ENCODE data around the gene EML1. TPM values are rescaled to one million over a fixed set of nuclear protein-coding genes. Genes with fewer than 3 reads are reported as not detected.

Gene EML1
- total RNA-seq, 1 experiment from 2014 or later: 9.5 TPM

DNA sequence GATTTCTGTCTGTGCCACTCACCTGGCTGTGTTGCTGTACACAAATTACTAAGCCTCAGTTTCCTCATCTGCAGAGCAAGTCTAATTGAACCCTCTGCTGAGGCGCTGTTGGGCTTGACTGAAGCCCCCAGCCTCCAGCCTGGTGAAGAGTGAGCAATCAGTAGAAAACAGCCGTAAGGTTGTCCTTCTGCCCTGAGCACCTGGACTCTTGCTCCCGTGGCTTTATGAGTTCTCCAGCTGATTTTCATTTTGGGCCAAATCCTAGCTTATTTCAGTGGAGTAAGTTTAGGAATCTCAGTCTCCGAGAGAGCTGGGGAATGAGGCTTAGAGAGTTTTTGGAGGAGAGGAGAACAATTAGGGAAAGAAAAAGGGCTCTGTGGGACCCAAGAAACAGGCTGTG lies 138.1 kb downstream of the EML1 start:
- no TSS peak for BruUV-seq (replicated peaks)
- H3K36me3 Mint-ChIP-seq (ENCODE audit: insufficient read depth, unreplicated experiment): peaks cover 6% of the 10 kb centered on the region
- intact Hi-C loops (cut with micrococcal nuclease): no loop called here
- CTCF ChIA-PET: no interaction called here
- no peaks in the 10 kb centered on the region for H3K9me3 Mint-ChIP-seq (ENCODE audit: unreplicated experiment)
- H3K27ac Mint-ChIP-seq (ENCODE audit: low read depth, unreplicated experiment): no peak overlapping the region
- DNase-seq (ENCODE audit: unreplicated experiment): no peak
- no peaks in the 10 kb centered on the region for H3K27me3 Mint-ChIP-seq (ENCODE audit: insufficient read depth, unreplicated experiment)
- H3K4me3 Mint-ChIP-seq (ENCODE audit: unreplicated experiment): no peak overlapping the region
- no peaks in the 10 kb centered on the region for H3K4me1 Mint-ChIP-seq (ENCODE audit: insufficient read depth, unreplicated experiment)
- POLR2A ChIA-PET: no interaction called here
- TF ChIP-seq, protein P1, sequence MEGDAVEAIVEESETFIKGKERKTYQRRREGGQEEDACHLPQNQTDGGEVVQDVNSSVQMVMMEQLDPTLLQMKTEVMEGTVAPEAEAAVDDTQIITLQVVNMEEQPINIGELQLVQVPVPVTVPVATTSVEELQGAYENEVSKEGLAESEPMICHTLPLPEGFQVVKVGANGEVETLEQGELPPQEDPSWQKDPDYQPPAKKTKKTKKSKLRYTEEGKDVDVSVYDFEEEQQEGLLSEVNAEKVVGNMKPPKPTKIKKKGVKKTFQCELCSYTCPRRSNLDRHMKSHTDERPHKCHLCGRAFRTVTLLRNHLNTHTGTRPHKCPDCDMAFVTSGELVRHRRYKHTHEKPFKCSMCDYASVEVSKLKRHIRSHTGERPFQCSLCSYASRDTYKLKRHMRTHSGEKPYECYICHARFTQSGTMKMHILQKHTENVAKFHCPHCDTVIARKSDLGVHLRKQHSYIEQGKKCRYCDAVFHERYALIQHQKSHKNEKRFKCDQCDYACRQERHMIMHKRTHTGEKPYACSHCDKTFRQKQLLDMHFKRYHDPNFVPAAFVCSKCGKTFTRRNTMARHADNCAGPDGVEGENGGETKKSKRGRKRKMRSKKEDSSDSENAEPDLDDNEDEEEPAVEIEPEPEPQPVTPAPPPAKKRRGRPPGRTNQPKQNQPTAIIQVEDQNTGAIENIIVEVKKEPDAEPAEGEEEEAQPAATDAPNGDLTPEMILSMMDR (IDR thresholded peaks at IDR 0.05; ENCODE audit: unreplicated experiment): no peak

DNA sequence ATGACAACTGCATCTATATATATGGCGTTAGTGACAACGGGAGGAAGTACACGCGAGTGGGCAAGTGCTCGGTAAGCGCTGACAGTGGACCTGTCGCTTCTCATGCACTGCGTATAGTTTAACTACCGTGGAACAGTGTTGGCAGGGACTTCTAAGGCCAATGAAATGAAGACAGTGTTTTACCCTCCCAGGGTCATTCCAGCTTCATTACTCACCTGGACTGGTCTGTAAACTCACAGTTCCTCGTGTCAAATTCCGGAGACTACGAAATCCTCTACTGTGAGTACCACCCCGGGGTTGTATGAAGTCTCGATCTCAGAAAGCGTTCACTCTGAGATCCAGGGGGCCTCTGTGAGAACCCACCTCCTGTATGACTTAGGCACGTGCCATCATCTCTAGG lies 142.8 kb downstream of the EML1 start:
- no peak for DNase-seq (ENCODE audit: unreplicated experiment)
- TF ChIP-seq, protein P1 (IDR thresholded peaks at IDR 0.05; ENCODE audit: unreplicated experiment): no peak
- intact Hi-C loops (cut with micrococcal nuclease): no loop called here
- Mint-ChIP-seq H3K4me1 (ENCODE audit: insufficient read depth, unreplicated experiment) (no peaks in the 10 kb centered on the region), H3K27ac (ENCODE audit: low read depth, unreplicated experiment) (no peak overlapping the region), H3K4me3 (ENCODE audit: unreplicated experiment) (no peak overlapping the region), H3K36me3 (ENCODE audit: insufficient read depth, unreplicated experiment) (no peaks in the 10 kb centered on the region), H3K9me3 (ENCODE audit: unreplicated experiment) (no peaks in the 10 kb centered on the region), H3K27me3 (ENCODE audit: insufficient read depth, unreplicated experiment) (no peaks in the 10 kb centered on the region)
- POLR2A ChIA-PET: no interaction called here
- CTCF ChIA-PET: no interaction called here
- BruUV-seq (replicated peaks): no TSS peak

DNA sequence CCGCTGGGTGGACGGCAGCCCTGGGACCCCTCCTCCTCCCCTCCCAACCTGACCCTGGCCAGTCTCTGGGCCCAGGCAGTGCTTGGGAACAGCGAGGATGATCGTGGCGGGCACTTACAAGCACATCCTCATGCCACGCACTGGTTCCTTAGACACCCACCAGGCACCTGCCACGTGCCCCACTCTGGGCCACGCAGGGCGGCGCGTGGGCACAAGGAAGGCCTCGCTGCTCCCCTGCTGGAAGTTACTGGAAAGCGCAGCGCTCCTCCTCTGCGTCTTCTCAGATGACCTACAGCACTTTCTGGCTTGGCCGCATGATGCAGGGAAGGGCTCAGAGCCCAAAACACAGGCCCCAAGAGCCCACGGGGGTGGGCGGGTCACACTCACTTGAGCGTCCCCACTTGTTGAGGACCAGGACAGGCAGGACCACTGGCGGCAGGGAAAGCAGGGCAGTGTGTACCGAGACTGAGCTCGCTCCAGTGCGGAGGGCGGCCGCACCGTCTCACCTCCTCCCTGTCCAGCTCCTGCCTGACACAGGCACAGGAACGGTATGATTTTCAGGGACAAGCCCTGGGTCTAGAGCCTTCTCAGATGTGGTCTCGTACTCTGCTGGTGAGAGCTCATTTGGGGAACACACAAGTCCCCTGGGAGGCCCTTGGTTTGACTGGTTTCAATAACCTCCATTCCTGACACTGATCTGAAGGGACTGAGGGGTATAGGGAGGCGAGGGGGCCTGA lies 143.7 kb downstream of the EML1 start:
- TF ChIP-seq, protein P1 (IDR thresholded peaks at IDR 0.05; ENCODE audit: unreplicated experiment): no peak
- no TSS peak for BruUV-seq (replicated peaks)
- no peak for DNase-seq (ENCODE audit: unreplicated experiment)
- no peak overlapping the region for H3K4me3 Mint-ChIP-seq (ENCODE audit: unreplicated experiment)
- H3K4me1 Mint-ChIP-seq (ENCODE audit: insufficient read depth, unreplicated experiment): no peaks in the 10 kb centered on the region
- POLR2A ChIA-PET: no interaction called here
- no peaks in the 10 kb centered on the region for H3K36me3 Mint-ChIP-seq (ENCODE audit: insufficient read depth, unreplicated experiment)
- no peaks in the 10 kb centered on the region for H3K9me3 Mint-ChIP-seq (ENCODE audit: unreplicated experiment)
- CTCF ChIA-PET: no interaction called here
- H3K27me3 Mint-ChIP-seq (ENCODE audit: insufficient read depth, unreplicated experiment): no peaks in the 10 kb centered on the region
- no peak overlapping the region for H3K27ac Mint-ChIP-seq (ENCODE audit: low read depth, unreplicated experiment)
- intact Hi-C loops (cut with micrococcal nuclease): no loop called here

DNA sequence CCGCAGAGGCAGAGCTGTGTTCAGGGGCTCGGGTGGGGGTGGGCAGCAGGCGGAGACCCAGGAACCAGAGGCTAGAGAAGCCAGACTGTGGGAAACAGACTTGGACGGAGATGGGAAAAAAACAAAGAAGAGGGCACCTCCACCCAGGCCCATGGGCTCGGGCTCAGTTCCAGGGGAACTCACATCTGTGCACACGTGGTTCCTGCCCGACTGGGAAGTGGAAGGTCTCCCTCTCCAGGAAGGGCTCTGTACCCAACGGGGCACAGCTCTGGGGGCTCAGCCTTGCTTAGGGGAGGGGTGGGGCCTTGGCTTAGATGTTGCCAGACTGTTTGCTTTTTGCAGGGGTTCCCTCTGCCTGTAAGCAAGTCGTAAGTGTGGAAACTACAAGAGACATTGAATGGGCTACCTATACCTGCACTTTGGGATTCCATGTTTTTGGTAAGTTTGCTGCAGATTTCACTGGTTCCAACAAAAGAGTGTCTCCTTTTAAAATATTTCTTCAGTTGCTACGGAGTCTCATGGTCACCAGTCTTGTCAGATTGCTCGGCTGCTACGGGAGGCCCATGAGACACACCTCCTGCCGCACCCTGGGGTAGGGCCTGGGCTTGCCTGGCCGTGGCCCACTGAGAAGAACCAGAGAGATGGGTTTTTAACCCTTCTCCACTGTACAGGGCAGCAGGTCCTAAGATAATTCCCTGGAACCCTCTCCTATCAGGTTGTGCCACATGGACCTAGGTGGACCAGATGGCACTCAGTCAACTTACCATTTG lies 144.4 kb downstream of the EML1 start:
- POLR2A ChIA-PET: no interaction called here
- TF ChIP-seq, protein P1 (IDR thresholded peaks at IDR 0.05; ENCODE audit: unreplicated experiment): no peak
- no peaks in the 10 kb centered on the region for H3K36me3 Mint-ChIP-seq (ENCODE audit: insufficient read depth, unreplicated experiment)
- H3K27me3 Mint-ChIP-seq (ENCODE audit: insufficient read depth, unreplicated experiment): no peaks in the 10 kb centered on the region
- no peak for DNase-seq (ENCODE audit: unreplicated experiment)
- no peak overlapping the region for H3K4me3 Mint-ChIP-seq (ENCODE audit: unreplicated experiment)
- H3K4me1 Mint-ChIP-seq (ENCODE audit: insufficient read depth, unreplicated experiment): no peaks in the 10 kb centered on the region
- no peak overlapping the region for H3K27ac Mint-ChIP-seq (ENCODE audit: low read depth, unreplicated experiment)
- H3K9me3 Mint-ChIP-seq (ENCODE audit: unreplicated experiment): no peaks in the 10 kb centered on the region
- intact Hi-C loops (cut with micrococcal nuclease): no loop called here
- CTCF ChIA-PET: interaction anchor here (0.7 to 0.8 kb wide), 2 partner anchors 9 to 203 kb away, joined by 3 to 6 read pairs; no protein-coding TSS in a partner anchor
- no TSS peak for BruUV-seq (replicated peaks)

Measured in MCF 10A (cell line).